ENCODE measurements around the gene PSKH1. TPM values are rescaled to one million over a fixed set of nuclear protein-coding genes. Genes with fewer than 3 reads are reported as not detected.

The PSKH1 gene
- polyA plus RNA-seq, 1 donor (not counting 4 experiments of a cell fraction or from before 2014, with no cell fraction given) = 10.7 TPM

DNA sequence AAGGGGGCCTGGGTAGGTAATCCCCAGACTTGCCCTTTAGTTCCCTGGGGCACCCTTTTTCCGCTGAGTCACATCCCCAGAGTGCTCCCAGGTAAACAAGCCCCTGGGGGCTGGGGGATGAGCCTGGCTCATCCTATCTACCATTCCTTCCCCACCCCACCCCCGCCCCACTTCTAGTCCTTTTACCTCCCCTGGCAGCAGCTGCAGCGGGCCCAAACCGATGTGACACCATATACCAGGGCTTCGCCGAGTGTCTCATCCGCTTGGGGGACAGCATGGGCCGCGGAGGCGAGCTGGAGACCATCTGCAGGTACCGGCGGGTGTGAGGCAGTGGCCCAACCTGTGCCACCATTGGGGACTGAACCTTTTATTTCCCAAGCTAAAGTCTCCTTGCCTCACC is 7.5 kb upstream of the PSKH1 start:
- H2AFZ ChIP-seq (ENCODE audit: control insufficient read depth, low read length) = no peak overlapping the region
- H3K9me3 ChIP-seq (ENCODE audit: control insufficient read depth, low read depth, low read length) = no peaks in the 10 kb centered on the region
- FAIRE-seq (no peak), DNase-seq (ENCODE audit: low read depth, low spot score) (no peak)
- no peak for TF ChIP-seq EZH2 (IDR thresholded peaks at IDR 0.05; ENCODE audit: low read length)
- TF ChIP-seq, protein P1, sequence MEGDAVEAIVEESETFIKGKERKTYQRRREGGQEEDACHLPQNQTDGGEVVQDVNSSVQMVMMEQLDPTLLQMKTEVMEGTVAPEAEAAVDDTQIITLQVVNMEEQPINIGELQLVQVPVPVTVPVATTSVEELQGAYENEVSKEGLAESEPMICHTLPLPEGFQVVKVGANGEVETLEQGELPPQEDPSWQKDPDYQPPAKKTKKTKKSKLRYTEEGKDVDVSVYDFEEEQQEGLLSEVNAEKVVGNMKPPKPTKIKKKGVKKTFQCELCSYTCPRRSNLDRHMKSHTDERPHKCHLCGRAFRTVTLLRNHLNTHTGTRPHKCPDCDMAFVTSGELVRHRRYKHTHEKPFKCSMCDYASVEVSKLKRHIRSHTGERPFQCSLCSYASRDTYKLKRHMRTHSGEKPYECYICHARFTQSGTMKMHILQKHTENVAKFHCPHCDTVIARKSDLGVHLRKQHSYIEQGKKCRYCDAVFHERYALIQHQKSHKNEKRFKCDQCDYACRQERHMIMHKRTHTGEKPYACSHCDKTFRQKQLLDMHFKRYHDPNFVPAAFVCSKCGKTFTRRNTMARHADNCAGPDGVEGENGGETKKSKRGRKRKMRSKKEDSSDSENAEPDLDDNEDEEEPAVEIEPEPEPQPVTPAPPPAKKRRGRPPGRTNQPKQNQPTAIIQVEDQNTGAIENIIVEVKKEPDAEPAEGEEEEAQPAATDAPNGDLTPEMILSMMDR (optimal IDR thresholded peaks at IDR 0.05 in 1 of 3, IDR thresholded peaks at IDR 0.05 in 1 of 3, conservative IDR thresholded peaks at IDR 0.05 in 1 of 3; ENCODE audit: extremely low read depth in 1 of 3, insufficient read depth in 2 of 3, low read length in 3 of 3) = no peak
- H3K9ac ChIP-seq (ENCODE audit: control insufficient read depth, extremely low read depth, insufficient read depth, low read length) = no peak overlapping the region
- peaks cover 4% of the 10 kb centered on the region for H3K4me1 ChIP-seq (ENCODE audit: control insufficient read depth, extremely low read depth, insufficient read depth, low read length)
- no peak overlapping the region for H3K4me3 ChIP-seq (ENCODE audit: control insufficient read depth in 2 of 3, extremely low read depth in 1 of 3, insufficient read depth in 2 of 3, low read depth in 1 of 3, low read length in 3 of 3)
- no peak overlapping the region for H3K4me2 ChIP-seq (ENCODE audit: control insufficient read depth, extremely low read depth, insufficient read depth, low read depth, low read length)
- H3K79me2 ChIP-seq (ENCODE audit: control insufficient read depth, insufficient read depth, low read length) = no peaks in the 10 kb centered on the region
- no peak overlapping the region for H3K27ac ChIP-seq (ENCODE audit: control insufficient read depth, insufficient read depth, low read length)
- peaks cover 30 to 31% of the 10 kb centered on the region in 2 experiments for H3K36me3 ChIP-seq (ENCODE audit: control insufficient read depth in 2 of 2, extremely low read depth in 1 of 2, insufficient read depth in 2 of 2, low read length in 2 of 2)
- H3K9me1 ChIP-seq (ENCODE audit: control insufficient read depth, extremely low read depth, insufficient read depth, low read length) = no peaks in the 10 kb centered on the region
- H4K20me1 ChIP-seq (ENCODE audit: control insufficient read depth, extremely low read depth, insufficient read depth, low read length) = peaks cover 15% of the 10 kb centered on the region
- H3K27me3 ChIP-seq (ENCODE audit: control insufficient read depth, extremely low read depth, insufficient read depth, low read length) = no peaks in the 10 kb centered on the region
- dilution Hi-C loops (cut with MboI; ENCODE audit: extremely low pct_ligation_motif_present, low sequenced_read_pairs) = no loop called here

DNA sequence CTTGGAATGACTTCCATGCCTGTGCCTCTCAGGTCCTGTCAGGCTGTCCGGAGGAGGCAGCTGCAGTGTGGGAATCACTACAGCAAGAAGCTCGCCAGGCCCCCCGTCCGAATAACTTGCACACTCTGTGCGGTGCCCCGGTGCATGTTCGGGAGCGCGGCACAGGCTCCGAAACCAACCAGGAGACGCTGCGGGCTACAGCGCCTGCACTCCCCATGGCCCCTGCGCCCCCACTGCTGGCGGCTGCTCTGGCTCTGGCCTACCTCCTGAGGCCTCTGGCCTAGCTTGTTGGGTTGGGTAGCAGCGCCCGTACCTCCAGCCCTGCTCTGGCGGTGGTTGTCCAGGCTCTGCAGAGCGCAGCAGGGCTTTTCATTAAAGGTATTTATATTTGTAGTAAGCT is 7.1 kb upstream of the PSKH1 start:
- H3K4me1 ChIP-seq (ENCODE audit: control insufficient read depth, extremely low read depth, insufficient read depth, low read length) = peaks cover 4% of the 10 kb centered on the region
- TF ChIP-seq EZH2 (IDR thresholded peaks at IDR 0.05; ENCODE audit: low read length) = no peak
- TF ChIP-seq, protein P1 (optimal IDR thresholded peaks at IDR 0.05 in 1 of 3, IDR thresholded peaks at IDR 0.05 in 1 of 3, conservative IDR thresholded peaks at IDR 0.05 in 1 of 3; ENCODE audit: extremely low read depth in 1 of 3, insufficient read depth in 2 of 3, low read length in 3 of 3) = no peak
- no peak overlapping the region for H3K4me2 ChIP-seq (ENCODE audit: control insufficient read depth, extremely low read depth, insufficient read depth, low read depth, low read length)
- dilution Hi-C loops (cut with MboI; ENCODE audit: extremely low pct_ligation_motif_present, low sequenced_read_pairs) = no loop called here
- DNase-seq (ENCODE audit: low read depth, low spot score) (no peak), FAIRE-seq (no peak)
- peaks cover 27 to 28% of the 10 kb centered on the region in 2 experiments for H3K36me3 ChIP-seq (ENCODE audit: control insufficient read depth in 2 of 2, extremely low read depth in 1 of 2, insufficient read depth in 2 of 2, low read length in 2 of 2)
- no peaks in the 10 kb centered on the region for H3K27me3 ChIP-seq (ENCODE audit: control insufficient read depth, extremely low read depth, insufficient read depth, low read length)
- H2AFZ ChIP-seq (ENCODE audit: control insufficient read depth, low read length) = no peak overlapping the region
- H3K9ac ChIP-seq (ENCODE audit: control insufficient read depth, extremely low read depth, insufficient read depth, low read length) = no peak overlapping the region
- H3K9me1 ChIP-seq (ENCODE audit: control insufficient read depth, extremely low read depth, insufficient read depth, low read length) = no peaks in the 10 kb centered on the region
- no peak overlapping the region for H3K27ac ChIP-seq (ENCODE audit: control insufficient read depth, insufficient read depth, low read length)
- H4K20me1 ChIP-seq (ENCODE audit: control insufficient read depth, extremely low read depth, insufficient read depth, low read length) = peaks cover 15% of the 10 kb centered on the region
- no peaks in the 10 kb centered on the region for H3K79me2 ChIP-seq (ENCODE audit: control insufficient read depth, insufficient read depth, low read length)
- H3K9me3 ChIP-seq (ENCODE audit: control insufficient read depth, low read depth, low read length) = no peaks in the 10 kb centered on the region
- H3K4me3 ChIP-seq (ENCODE audit: control insufficient read depth in 2 of 3, extremely low read depth in 1 of 3, insufficient read depth in 2 of 3, low read depth in 1 of 3, low read length in 3 of 3) = no peak overlapping the region

All from keratinocyte (primary cell).